MV-4-11 (cell line): ENCODE measurements around the gene BRICD5.
"Not testable (repeated sequence)": the region's sequence is repeated elsewhere in the genome, so short reads cannot be mapped to it uniquely, and the experiment has no call there.

ENCODE experiments used
- DNase-seq: peaks from one replicate; lab custom pipeline; 2025; lab: John Stamatoyannopoulos, UW

The BRICD5 gene

GRCh38 chr16:2223221-2223941, 12.7 kb upstream of the BRICD5 start, which contains the start of gene E4F1:
Gene E4F1, plus strand, starts transcription at chr16:2223591. Its CDS starts 23 bp downstream, at chr16:2223614.
- peak; percentile 99 for DNase-seq

DNA sequence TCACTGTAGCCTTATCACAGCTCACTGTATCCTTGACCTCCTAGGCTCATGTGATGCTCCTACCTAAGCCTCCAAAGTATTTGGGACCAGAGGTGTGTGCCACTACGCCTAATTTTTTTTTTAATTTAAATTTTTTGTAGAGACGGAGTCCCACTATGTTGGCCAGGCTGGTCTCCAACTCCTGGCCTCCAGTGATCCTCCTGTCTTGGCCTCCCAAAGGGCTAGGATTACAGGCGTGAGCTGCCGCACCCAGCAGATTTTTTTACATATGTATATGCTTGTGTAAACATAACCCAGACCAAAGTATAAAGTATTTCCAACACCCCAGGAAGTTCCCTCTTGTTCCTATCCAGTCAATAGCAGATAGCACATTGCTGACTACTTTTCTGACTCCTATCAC, 5.7 kb upstream of the BRICD5 start:
- no peak for DNase-seq

DNA sequence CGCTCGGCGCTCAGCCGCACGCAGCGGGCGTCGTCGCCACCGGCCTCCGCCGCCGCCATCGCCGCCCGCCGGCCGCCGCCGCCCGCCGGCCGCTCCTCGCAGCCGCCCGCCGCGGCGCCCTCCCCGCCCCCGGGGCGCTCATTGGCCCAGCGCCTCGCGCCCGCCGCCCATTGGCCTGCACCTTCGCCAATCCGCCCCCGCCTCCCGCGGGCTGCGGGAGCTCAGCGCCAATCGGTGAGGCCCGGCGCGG, 4.0 kb upstream of the BRICD5 start, which contains the start of gene PGP:
Gene PGP, minus strand, starts transcription at position 122 of the 250 bp plus-strand sequence. Its CDS starts 63 bp downstream, at position 59.
- no peak for DNase-seq

DNA sequence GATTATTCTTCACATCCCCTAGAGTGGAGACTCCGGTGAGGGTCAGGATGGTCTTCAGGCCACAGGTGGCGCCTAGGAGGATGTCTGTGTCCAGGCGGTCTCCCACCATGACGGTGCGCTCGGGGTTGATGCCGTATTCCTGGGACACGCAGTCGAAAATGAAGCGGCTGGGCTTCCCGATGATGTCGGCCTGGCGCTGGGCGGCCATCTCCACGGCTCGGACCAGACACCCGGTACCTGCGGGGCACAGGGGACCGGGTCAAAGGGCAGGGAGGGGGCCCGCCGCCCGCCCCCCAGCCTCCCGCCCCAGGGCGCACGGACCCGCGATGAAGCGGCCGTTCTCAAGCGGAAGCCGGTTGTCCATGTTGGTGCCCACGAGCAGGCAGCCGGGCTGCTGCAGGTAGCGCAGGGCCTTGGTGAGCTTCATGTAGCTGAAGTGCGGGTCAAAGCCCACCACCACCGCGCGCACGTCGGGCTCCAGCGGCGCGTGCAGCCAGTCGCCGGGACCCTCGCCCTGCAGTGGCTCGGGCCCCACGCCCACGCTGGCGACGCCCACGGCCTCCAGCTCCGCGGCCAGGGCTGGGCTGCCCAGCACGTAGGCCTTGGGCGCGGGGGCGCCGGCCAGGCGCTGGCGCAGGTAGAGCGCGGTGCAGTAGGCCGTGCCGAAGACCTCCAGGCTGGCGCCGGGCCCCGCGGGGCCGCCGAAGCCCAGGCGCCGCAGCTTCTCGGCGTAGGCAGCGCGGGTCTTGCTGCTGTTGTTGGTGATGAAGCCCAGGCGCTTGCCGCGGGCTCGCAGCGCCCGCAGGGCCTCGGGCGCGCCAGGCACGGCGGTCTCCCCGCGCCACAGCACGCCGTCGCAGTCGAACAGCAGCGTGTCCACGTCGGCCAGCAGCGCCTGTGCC, 3.4 kb upstream of the BRICD5 start:
- DNase-seq: no peak

DNA sequence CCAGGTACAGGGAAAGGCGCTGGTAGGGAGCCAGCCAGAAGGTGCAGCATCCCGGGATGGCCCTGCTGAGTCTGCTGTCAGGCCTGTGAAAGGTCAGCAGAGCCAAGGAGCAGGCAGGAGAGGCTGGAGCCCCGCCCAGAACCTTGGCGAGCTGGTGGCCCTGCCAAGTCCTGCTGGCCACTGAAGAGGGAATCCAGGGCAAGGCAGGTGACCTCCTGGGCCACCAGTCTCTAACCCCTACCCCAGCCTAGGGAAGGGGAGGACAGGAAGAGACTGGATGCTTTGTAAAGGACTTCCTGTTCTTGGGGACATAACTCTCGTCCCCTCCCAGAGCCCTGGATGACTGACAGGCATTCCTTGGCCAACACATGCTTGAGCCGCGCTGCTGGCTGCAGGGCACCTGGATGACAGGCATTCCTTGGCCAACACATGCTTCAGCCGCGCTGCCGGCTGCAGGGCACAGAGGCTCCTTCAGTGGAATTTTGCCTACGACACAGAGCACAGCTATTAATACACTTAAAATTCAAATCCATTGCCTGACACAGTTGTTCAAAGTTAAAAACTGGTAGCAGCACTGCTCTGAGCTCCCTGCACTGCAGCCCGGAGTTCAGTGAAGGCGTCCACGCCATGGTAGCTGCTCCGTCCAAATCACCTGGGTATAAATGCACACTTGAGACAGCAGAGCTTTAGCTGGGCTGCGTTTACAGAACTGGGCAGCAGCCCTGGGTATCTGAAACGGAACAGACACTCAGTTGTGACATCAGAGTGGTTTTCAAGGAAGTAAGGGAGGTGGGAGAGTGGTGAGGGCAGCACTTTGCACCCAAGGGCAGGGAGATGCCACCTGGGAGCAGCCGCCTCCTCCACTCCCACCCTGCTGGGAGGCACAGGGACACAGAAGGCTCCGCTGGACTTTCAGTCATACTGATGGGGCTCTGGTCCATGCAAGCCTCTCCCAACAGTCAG, 2.0 kb upstream of the BRICD5 start:
- DNase-seq: peak; percentile 50

DNA sequence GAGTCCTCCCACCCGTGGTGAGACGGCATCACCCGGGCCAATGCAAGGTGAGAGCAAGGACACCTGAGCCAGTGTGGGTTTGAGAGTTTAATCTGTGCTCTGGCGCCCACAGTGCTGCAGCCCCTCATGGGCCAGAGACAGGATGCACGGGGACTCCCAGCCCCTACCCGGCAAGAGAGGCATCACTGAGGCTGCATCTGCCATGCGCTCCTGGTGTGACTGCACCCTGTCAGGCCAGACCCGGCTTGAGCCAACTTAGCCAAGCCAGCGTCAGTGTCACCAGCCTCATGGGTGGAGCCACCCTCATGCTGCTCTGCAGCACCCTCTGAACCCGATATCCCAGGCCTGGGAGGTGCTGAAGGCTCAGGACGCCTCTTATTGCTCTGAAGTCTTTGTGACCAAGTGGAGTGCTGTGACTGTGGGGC, 1.3 kb upstream of the BRICD5 start:
- no peak for DNase-seq

DNA sequence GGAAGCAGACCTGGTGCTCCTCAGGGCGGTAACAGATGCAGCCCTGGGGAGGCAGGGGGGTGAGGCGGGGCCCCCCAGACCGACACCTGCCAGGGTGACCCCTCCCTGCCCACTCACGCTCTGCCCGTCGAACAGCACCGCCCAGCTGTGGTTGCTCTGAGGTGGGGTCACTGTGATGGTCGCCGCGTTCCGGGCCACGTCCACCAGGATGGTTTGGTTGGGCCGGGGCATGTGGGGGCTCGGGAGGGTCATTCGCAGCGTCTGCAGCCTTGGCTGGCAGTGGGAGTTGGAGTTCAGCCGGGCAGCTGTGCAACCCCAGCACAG, 692 bp downstream of the BRICD5 start:
- no peak for DNase-seq

DNA sequence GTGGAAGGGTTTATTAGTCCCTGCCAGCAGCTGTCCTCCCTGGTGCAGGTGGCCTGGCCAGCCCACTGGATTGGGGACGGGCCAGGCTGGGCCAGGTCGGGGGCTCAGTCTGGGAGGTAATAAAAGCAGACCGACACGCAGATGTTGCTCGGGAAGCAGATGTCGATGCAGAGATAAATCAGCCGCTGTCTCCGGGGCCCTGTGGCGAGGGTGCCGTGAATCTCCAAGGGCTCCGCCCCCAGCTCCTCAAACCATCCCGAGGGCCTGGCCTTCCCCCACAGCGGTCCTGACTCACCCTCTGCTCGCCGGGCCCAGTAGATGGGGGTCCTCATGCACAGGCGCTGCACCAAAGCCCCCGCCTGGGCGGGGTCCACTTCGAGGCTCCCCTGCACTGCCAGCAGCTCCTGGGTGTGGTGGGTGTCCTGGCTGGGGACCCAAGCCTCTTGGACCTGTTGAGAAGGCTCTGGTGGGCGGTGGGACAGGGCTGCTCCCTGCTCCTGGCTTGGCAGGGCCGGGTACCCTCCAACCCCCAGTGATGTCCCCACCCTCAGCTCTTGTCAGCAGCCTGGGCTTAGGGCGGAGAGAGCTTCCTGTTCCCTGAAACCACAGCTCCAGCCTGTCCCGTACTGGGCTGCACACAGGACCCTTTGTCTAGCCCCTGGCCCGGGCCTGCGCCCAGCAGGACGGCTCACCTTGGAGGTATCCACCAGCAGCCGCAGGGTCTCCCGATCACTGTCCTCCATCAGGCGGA, 1.2 kb downstream of the BRICD5 start:
- DNase-seq: no peak

- no peak for DNase-seq
Observed at GRCh38 chr16:2208772-2209171, 1.9 kb downstream of the BRICD5 start.

GRCh38 chr16:2208308-2208707, 2.4 kb downstream of the BRICD5 start:
- DNase-seq: no peak

GRCh38 chr16:2207872-2208271, 2.8 kb downstream of the BRICD5 start:
- DNase-seq: no peak

DNA sequence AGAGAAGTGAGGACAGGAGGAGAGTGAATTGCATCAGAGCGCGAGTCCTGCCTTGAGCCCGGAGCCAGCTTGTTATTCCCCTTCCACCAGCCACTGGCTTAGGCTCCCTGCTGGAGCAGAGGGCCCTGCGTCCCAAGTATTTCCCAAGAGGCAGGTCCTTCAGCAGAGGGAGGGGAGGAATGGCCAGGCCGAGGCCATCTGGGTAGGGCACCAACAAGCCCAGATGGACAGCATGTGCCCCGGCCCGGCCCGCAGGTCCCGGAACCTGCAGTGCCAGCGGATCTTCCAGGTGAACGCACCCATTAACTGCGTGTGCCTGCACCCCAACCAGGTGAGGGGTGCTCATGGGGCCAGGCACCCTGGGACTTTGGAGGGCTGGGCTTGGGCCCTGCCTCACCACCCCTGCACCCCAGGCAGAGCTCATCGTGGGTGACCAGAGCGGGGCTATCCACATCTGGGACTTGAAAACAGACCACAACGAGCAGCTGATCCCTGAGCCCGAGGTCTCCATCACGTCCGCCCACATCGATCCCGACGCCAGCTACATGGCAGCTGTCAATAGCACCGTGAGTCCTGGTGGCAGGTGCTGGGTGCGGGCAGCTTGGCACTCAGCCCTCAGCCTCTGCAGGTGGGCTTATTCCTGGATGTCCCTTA, 3.8 kb downstream of the BRICD5 start:
- peak; percentile 69 for DNase-seq

DNA sequence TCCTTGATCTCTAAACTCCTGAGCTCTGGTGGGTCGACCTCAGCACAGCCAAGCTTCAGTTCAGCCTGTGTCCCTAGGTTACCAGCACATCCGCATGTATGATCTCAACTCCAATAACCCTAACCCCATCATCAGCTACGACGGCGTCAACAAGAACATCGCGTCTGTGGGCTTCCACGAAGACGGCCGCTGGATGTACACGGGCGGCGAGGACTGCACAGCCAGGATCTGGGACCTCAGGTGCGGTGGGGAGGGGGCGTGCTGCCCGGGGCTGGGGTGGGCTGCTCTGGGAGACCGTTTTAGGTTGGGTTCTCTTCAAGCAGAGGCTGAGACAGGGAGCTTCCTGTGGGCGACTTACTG, 4.3 kb downstream of the BRICD5 start:
- no peak for DNase-seq

DNA sequence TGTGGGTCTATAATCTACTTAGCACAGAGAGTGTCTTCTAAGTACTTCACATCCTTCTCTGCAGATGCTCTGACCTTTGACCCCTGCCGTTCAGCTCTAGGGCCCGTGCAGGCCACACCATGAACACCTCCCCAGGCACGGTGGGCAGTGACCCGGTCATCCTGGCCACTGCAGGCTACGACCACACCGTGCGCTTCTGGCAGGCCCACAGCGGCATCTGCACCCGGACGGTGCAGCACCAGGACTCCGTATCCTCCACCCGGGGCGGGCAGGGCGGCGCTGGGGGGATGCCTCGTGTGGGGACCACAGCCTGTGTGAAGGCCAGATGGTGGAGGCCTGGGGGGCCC, 4.7 kb downstream of the BRICD5 start:
- no peak for DNase-seq

DNA sequence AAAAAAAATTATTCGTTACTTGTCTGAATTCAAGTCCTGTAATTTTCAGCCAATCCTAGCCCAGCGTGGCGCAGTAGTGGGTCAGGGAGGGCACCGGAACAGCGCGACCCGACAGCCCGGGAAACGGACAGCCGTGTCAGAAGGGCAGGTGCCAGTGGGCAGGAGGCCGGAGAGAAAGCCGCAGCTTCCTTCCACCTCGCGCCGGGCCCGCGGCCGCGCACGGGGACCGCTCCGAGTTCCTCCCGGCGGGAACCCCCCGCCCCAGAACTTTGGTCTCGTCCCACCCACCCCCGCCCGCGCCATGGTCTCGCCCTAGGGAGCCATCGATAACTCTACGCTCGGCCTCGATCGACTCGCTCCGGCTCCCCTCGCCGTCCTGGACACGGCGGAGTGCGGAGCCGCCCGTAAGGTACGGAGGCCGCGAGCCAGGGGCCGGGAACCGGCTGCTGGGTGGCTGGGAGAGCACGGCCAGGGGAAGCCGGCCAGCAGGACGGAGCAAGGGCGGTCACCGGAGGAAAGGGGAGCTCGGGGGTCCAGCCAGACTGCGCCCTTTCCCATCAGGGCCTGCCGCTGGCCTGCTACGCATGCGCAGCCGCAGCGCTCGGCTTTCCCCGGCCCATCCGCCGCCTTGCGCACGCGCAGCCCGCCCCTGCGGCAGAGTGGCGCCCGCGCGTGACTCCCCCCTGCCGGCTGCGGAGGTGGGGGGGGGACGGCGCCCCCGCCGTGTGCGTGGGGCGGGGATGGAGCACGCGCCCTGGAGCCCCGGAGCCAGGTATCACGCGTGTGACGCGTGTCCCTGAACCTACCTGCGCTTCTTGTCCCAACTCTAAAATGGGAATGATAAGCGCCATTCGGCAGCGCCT, 5.3 kb downstream of the BRICD5 start, which contains the start of gene MLST8:
Gene MLST8, plus strand, starts transcription at position 351 of the 863 bp plus-strand sequence. CDS start 632 bp downstream, outside the sequence.
- peak; percentile 72 for DNase-seq

DNA sequence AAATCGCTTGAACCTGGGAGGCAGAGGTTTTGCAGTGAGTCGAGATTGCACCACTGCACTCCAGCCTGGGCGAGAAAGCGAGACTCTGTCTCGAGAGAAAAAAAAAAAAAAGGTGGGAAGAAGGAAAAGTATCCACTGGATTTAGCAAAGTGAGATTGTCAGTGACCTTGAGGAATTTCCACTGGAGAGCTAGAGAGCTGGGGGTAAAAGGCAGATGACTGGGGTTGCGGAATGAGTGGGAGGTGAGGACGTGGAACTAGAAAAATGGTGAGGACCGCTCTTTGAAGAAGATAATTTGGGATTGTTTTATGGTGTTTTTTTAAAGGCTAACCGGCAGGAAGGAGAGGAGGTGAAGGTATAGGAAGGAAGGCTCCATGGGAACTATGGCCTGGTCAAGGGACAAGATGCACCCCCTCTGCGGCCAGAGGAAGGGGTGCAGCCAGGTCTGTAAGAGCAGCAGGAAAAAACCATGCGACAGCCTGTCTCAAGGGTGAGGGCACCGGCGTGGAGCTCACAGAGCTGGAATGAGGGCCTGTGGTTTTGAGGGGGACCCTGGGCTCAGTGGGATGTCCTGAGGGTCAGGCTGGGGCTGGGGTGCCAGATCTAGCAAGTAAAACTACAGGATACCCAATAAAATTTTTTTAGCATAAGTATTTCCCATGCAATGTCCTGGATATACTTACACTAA, 6.1 kb downstream of the BRICD5 start:
- DNase-seq: no peak

DNA sequence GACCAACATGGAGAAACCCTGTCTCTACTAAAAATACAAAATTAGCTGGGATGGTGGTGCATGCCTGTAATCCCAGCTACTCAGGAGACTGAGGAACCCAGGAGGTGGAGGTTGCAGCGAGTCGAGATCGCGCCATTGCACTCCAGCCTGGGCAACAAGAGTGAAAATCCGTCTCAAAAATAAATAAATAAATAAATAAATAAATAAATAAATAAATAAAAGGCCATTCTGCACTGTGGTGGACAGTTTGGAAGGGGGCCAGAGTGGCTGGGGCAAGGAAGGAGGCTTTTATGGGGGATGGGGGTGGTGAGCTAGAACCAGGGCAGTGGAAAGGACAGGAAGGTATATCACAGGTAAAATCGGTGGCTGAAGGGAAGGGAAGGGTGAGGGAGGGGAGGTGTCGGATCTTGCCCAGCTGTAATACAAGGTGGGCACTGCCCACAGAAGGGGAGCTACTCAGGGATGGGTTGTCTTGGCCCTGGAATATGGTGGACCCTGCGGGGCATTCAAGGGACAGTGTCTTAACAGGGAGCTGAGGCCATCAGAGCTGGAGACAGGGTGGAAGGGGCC, 7.5 kb downstream of the BRICD5 start:
- DNase-seq: not testable (repeated sequence)

- no peak for DNase-seq
Observed at GRCh38 chr16:2200313-2200712, 10.3 kb downstream of the BRICD5 start.

- no peak for DNase-seq
Observed at GRCh38 chr16:2199621-2200139, 11.0 kb downstream of the BRICD5 start.
